ENCODE measurements around the gene OTOG.

Gene OTOG

DNA sequence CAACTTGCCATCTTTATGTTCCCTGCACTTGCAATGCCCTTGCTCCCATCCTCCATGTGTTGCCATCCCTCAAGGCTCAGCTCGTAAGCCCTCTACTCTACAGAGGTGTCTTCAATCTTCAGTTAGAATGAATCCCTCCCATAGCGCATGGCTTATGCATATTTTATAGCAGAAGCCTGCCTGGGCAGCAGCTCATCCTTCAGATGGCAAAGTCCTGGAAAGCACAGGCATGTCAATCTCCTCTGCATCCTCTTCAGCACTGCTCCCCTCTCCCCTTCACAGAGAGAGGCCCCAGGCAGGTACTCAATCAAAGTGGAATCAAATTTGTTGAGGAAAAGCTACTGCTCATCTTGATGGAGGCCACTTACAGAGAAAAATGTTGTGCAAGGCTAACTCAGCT, 39.3 kb upstream of the OTOG start (continued):
- TF ChIP-seq ZNF16 (tag by site-specific recombination; IDR thresholded peaks at IDR 0.05; ENCODE audit: low read depth) (no peak), ZNF660 (tag by site-specific recombination; IDR thresholded peaks at IDR 0.05) (no peak), GLI2 (tag by site-specific recombination; IDR thresholded peaks at IDR 0.05; ENCODE audit: borderline replicate concordance, low read depth) (no peak), ZNF777 (tag by site-specific recombination; IDR thresholded peaks at IDR 0.05; ENCODE audit: borderline replicate concordance) (no peak), KLF9 (tag by site-specific recombination; IDR thresholded peaks at IDR 0.05; ENCODE audit: low read depth) (no peak), GFI1B (tag by site-specific recombination; IDR thresholded peaks at IDR 0.05) (no peak)
- TF ChIP-seq, protein P1, sequence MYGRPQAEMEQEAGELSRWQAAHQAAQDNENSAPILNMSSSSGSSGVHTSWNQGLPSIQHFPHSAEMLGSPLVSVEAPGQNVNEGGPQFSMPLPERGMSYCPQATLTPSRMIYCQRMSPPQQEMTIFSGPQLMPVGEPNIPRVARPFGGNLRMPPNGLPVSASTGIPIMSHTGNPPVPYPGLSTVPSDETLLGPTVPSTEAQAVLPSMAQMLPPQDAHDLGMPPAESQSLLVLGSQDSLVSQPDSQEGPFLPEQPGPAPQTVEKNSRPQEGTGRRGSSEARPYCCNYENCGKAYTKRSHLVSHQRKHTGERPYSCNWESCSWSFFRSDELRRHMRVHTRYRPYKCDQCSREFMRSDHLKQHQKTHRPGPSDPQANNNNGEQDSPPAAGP (tag by site-specific recombination; IDR thresholded peaks at IDR 0.05) = no peak
- TF ChIP-seq, protein P2, sequence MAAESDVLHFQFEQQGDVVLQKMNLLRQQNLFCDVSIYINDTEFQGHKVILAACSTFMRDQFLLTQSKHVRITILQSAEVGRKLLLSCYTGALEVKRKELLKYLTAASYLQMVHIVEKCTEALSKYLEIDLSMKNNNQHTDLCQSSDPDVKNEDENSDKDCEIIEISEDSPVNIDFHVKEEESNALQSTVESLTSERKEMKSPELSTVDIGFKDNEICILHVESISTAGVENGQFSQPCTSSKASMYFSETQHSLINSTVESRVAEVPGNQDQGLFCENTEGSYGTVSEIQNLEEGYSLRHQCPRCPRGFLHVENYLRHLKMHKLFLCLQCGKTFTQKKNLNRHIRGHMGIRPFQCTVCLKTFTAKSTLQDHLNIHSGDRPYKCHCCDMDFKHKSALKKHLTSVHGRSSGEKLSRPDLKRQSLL (tag by site-specific recombination; IDR thresholded peaks at IDR 0.05) = no peak
- TF ChIP-seq, protein P3, sequence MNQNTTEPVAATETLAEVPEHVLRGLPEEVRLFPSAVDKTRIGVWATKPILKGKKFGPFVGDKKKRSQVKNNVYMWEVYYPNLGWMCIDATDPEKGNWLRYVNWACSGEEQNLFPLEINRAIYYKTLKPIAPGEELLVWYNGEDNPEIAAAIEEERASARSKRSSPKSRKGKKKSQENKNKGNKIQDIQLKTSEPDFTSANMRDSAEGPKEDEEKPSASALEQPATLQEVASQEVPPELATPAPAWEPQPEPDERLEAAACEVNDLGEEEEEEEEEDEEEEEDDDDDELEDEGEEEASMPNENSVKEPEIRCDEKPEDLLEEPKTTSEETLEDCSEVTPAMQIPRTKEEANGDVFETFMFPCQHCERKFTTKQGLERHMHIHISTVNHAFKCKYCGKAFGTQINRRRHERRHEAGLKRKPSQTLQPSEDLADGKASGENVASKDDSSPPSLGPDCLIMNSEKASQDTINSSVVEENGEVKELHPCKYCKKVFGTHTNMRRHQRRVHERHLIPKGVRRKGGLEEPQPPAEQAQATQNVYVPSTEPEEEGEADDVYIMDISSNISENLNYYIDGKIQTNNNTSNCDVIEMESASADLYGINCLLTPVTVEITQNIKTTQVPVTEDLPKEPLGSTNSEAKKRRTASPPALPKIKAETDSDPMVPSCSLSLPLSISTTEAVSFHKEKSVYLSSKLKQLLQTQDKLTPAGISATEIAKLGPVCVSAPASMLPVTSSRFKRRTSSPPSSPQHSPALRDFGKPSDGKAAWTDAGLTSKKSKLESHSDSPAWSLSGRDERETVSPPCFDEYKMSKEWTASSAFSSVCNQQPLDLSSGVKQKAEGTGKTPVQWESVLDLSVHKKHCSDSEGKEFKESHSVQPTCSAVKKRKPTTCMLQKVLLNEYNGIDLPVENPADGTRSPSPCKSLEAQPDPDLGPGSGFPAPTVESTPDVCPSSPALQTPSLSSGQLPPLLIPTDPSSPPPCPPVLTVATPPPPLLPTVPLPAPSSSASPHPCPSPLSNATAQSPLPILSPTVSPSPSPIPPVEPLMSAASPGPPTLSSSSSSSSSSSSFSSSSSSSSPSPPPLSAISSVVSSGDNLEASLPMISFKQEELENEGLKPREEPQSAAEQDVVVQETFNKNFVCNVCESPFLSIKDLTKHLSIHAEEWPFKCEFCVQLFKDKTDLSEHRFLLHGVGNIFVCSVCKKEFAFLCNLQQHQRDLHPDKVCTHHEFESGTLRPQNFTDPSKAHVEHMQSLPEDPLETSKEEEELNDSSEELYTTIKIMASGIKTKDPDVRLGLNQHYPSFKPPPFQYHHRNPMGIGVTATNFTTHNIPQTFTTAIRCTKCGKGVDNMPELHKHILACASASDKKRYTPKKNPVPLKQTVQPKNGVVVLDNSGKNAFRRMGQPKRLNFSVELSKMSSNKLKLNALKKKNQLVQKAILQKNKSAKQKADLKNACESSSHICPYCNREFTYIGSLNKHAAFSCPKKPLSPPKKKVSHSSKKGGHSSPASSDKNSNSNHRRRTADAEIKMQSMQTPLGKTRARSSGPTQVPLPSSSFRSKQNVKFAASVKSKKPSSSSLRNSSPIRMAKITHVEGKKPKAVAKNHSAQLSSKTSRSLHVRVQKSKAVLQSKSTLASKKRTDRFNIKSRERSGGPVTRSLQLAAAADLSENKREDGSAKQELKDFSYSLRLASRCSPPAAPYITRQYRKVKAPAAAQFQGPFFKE (tag by site-specific recombination; IDR thresholded peaks at IDR 0.05; ENCODE audit: borderline replicate concordance) = no peak

DNA sequence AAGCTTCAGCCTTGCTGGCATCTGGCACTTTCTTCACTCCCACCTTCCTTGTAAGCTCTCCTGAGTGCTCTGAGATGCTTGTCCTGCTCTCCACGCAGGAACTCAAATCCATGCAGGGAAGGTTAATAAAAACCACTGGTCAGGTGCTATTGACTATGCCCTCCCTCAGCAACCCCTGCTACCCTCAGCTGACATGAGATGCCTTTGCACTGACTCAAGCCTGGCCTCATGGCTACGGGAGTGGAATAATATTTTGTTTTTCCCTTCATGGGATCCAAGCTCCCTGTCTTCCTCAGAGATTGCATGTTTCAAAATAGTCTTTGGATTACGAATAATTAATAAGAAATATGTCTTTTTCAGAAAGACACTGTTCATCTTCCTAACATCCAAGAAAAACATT, 38.8 kb upstream of the OTOG start:
- Histone ChIP-seq H3K9me3 (ENCODE audit: control insufficient read depth, insufficient read depth, low read depth, low read length) (no peaks in the 10 kb centered on the region), H3K4me1 (ENCODE audit: control insufficient read depth, insufficient read depth, low read length) (no peaks in the 10 kb centered on the region), H3K36me3 (ENCODE audit: control insufficient read depth in 2 of 2, insufficient read depth in 1 of 2, low read length in 2 of 2) (no peaks in the 10 kb centered on the region), H3K4me3 (ENCODE audit: low read depth, low read length) (no peak overlapping the region), H3K27ac (ENCODE audit: extremely low read depth, low read depth, low read length) (no peak overlapping the region)
- TF ChIP-seq, protein P4, sequence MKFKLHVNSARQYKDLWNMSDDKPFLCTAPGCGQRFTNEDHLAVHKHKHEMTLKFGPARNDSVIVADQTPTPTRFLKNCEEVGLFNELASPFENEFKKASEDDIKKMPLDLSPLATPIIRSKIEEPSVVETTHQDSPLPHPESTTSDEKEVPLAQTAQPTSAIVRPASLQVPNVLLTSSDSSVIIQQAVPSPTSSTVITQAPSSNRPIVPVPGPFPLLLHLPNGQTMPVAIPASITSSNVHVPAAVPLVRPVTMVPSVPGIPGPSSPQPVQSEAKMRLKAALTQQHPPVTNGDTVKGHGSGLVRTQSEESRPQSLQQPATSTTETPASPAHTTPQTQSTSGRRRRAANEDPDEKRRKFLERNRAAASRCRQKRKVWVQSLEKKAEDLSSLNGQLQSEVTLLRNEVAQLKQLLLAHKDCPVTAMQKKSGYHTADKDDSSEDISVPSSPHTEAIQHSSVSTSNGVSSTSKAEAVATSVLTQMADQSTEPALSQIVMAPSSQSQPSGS (tag by site-specific recombination; IDR thresholded peaks at IDR 0.05; ENCODE audit: low read depth) = no peak
- TF ChIP-seq, protein P5, sequence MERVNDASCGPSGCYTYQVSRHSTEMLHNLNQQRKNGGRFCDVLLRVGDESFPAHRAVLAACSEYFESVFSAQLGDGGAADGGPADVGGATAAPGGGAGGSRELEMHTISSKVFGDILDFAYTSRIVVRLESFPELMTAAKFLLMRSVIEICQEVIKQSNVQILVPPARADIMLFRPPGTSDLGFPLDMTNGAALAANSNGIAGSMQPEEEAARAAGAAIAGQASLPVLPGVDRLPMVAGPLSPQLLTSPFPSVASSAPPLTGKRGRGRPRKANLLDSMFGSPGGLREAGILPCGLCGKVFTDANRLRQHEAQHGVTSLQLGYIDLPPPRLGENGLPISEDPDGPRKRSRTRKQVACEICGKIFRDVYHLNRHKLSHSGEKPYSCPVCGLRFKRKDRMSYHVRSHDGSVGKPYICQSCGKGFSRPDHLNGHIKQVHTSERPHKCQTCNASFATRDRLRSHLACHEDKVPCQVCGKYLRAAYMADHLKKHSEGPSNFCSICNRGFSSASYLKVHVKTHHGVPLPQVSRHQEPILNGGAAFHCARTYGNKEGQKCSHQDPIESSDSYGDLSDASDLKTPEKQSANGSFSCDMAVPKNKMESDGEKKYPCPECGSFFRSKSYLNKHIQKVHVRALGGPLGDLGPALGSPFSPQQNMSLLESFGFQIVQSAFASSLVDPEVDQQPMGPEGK (tag by site-specific recombination; IDR thresholded peaks at IDR 0.05) = no peak
- CTCF ChIA-PET = interaction anchor here (0.7 to 13.0 kb wide), 11 partner anchors 10 to 519 kb away, joined by 3 to 318 read pairs (median 4); partner anchors contain the start of gene KCNJ11
- POLR2A ChIA-PET = no interaction called here

Data from HEK293 (cell line).